Uterus (tissue), 2 donors: ENCODE data around the gene RAD51B.

Experiments
- POLR2A ChIP-seq, 2 donors: fragments of 450-650 bp; IDR thresholded peaks; one replicate each; pipeline ENCODE4 v1.6.1; 2016; ENCODE audit warnings: antibody characterized with exemption in 2 of 2, mild to moderate bottlenecking in 1 of 2, moderate library complexity in 1 of 2
- TF ChIP-seq, protein P1 (sequence below), 4 experiments: fragments of 200-600 bp in 2 of 4; fragments of 450-650 bp in 2 of 4; sonication (generic) in 2 of 4; IDR thresholded peaks; one replicate each; pipeline ENCODE4 v1.5.1; 2016 to 2019; ENCODE audit warnings: antibody characterized with exemption in 4 of 4, mild to moderate bottlenecking in 2 of 4, moderate library complexity in 1 of 4

DNA sequence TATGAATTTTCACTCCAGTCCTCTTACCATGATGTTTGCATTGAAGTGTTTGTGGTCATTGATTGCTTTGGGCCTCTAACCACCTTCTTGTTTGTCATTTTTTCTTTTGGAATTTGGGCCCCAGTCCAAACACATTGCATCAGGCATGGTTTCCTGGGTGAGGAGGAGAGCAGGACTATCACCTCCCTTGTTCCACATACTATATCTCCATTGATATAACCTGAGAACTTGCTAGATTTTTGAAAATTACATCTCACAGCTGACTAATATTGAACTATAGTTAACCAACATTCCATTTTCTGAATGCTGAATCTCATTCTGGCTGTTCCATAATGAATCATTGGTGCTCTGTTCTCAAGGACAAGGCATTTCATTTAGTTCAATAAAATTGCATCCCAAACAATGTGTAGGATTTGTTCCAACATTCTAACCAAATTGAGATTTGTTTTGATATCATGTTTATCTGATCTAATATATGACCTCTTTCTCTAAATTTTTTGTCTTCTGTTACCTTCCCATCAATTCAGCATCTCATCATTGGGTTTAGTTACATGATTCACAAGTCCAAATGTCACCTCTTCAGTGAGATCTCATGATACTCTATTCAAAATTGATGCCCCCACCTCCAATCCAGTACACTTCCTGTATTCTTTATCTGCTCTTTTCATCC, 644.3 kb downstream of the RAD51B start:
- no peak for TF ChIP-seq POLR2A (IDR thresholded peaks at IDR 0.05)
- TF ChIP-seq, protein P1, sequence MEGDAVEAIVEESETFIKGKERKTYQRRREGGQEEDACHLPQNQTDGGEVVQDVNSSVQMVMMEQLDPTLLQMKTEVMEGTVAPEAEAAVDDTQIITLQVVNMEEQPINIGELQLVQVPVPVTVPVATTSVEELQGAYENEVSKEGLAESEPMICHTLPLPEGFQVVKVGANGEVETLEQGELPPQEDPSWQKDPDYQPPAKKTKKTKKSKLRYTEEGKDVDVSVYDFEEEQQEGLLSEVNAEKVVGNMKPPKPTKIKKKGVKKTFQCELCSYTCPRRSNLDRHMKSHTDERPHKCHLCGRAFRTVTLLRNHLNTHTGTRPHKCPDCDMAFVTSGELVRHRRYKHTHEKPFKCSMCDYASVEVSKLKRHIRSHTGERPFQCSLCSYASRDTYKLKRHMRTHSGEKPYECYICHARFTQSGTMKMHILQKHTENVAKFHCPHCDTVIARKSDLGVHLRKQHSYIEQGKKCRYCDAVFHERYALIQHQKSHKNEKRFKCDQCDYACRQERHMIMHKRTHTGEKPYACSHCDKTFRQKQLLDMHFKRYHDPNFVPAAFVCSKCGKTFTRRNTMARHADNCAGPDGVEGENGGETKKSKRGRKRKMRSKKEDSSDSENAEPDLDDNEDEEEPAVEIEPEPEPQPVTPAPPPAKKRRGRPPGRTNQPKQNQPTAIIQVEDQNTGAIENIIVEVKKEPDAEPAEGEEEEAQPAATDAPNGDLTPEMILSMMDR (IDR thresholded peaks at IDR 0.05): no peak
